ENCODE results near the gene HOMER1.
"Not testable (repeated sequence)": the region's sequence is repeated elsewhere in the genome, so short reads cannot be mapped to it uniquely, and the experiment has no call there.

The HOMER1 gene

GRCh38 chr5:79516331-79516730 is 2.4 kb upstream of the HOMER1 start:
- not testable (repeated sequence) for DNase-seq

- peak; percentile 37 to 64 for DNase-seq
Observed at GRCh38 chr5:79514391-79515105, 614 bp upstream of the HOMER1 start.

- no peak for DNase-seq
Observed at GRCh38 chr5:79513308-79513703, 628 bp downstream of the HOMER1 start.

- DNase-seq = no peak
Observed at GRCh38 chr5:79512471-79513307, 1.2 kb downstream of the HOMER1 start.

GRCh38 chr5:79512049-79512448 is 1.9 kb downstream of the HOMER1 start:
- DNase-seq = no peak

GRCh38 chr5:79510638-79511037 is 3.3 kb downstream of the HOMER1 start:
- no peak for DNase-seq

GRCh38 chr5:79509244-79509885 is 4.6 kb downstream of the HOMER1 start:
- DNase-seq = no peak

GRCh38 chr5:79508794-79509193 is 5.1 kb downstream of the HOMER1 start:
- no peak for DNase-seq

- DNase-seq = no peak
Observed at GRCh38 chr5:79508354-79508753, 5.6 kb downstream of the HOMER1 start.

GRCh38 chr5:79507251-79508205 is 6.4 kb downstream of the HOMER1 start:
- DNase-seq = no peak

- no peak for DNase-seq
Observed at GRCh38 chr5:79505138-79505537, 8.8 kb downstream of the HOMER1 start.

GRCh38 chr5:79503794-79504495 is 10.0 kb downstream of the HOMER1 start:
- DNase-seq = no peak

- DNase-seq = no peak
Observed at GRCh38 chr5:79499640-79500273, 14.2 kb downstream of the HOMER1 start.

- no peak for DNase-seq
Observed at GRCh38 chr5:79495311-79495710, 18.6 kb downstream of the HOMER1 start.

GRCh38 chr5:79493596-79494345 is 20.2 kb downstream of the HOMER1 start:
- no peak for DNase-seq

GRCh38 chr5:79491690-79492317 is 22.1 kb downstream of the HOMER1 start:
- DNase-seq = no peak

- no peak for DNase-seq
Observed at GRCh38 chr5:79490323-79490936, 23.5 kb downstream of the HOMER1 start.

- no peak for DNase-seq
Observed at GRCh38 chr5:79489773-79490172, 24.2 kb downstream of the HOMER1 start.

- DNase-seq = no peak
Observed at GRCh38 chr5:79488775-79489174, 25.2 kb downstream of the HOMER1 start.

- DNase-seq = no peak
Observed at GRCh38 chr5:79488058-79488457, 25.9 kb downstream of the HOMER1 start.
